Upper lobe of left lung (tissue), 4 donors: ENCODE data around the gene COCH.

ENCODE experiments used
- POLR2A ChIP-seq, 4 donors: fragments of 450-650 bp; IDR thresholded peaks; one replicate each; pipeline ENCODE4 v1.5.1; 2016 to 2017; ENCODE audit warnings: antibody characterized with exemption in 4 of 4, mild to moderate bottlenecking in 2 of 4
- POLR2AphosphoS5 ChIP-seq, 2 donors: sonication (generic); formaldehyde crosslinking; IDR thresholded peaks; one replicate each; pipeline ENCODE4 v1.5.1; 2017; ENCODE audit warnings: antibody characterized with exemption in 2 of 2
- TF ChIP-seq, protein P1 (sequence below), 6 experiments: fragments of 450-650 bp in 4 of 6; fragments of 200-600 bp in 2 of 6; sonication (generic) in 2 of 6; IDR thresholded peaks; one replicate each; pipeline ENCODE4 v1.5.1; 2016 to 2019; ENCODE audit warnings: antibody characterized with exemption in 6 of 6

DNA sequence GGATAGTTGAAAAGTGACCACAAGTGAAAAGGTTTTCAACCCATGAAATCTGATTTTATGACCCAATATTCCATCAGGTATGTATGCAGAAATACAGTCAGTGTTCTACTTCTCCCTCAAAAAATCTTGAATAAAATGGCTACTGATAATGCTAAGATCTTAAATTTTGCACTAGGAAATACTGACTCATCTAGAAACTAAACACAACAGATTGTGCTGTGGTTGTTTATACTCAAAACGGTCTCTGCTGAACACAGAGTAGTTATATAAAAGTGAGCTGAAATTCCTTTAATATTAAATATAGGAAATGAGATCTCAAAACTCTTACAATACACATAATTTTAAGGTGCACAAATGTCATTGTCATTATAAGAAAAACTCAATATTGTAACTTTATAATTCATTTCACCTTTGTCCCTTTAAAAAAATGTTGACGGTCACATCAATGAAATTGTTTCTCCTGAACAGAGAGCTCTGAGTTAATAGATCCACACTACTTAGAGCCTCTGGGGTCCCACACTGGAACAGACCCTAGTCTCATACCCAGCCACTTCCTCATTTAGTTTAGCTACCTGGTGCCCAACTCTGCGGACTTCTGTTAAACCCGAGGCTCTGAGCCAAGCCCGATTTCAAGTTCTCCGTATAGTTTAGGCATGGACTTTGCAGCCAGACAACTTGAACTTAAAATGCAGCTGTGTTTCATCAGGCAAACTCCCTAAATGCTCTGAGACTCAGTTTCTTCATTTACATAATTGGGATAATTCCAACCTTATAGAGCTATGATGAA lies 9.3 kb downstream of the COCH start:
- TF ChIP-seq POLR2A (IDR thresholded peaks at IDR 0.05): no peak
- no peak for TF ChIP-seq POLR2AphosphoS5 (IDR thresholded peaks at IDR 0.05)
- TF ChIP-seq, protein P1, sequence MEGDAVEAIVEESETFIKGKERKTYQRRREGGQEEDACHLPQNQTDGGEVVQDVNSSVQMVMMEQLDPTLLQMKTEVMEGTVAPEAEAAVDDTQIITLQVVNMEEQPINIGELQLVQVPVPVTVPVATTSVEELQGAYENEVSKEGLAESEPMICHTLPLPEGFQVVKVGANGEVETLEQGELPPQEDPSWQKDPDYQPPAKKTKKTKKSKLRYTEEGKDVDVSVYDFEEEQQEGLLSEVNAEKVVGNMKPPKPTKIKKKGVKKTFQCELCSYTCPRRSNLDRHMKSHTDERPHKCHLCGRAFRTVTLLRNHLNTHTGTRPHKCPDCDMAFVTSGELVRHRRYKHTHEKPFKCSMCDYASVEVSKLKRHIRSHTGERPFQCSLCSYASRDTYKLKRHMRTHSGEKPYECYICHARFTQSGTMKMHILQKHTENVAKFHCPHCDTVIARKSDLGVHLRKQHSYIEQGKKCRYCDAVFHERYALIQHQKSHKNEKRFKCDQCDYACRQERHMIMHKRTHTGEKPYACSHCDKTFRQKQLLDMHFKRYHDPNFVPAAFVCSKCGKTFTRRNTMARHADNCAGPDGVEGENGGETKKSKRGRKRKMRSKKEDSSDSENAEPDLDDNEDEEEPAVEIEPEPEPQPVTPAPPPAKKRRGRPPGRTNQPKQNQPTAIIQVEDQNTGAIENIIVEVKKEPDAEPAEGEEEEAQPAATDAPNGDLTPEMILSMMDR (IDR thresholded peaks at IDR 0.05): no peak
